ENCODE measurements around the gene CD2. TPM values are rescaled to one million over a fixed set of nuclear protein-coding genes. Genes with fewer than 3 reads are reported as not detected.

Gene CD2
- total RNA-seq, 2 experiments from 2014 or later, result not detected

GRCh38 chr1:116791727-116792126 is 37.5 kb downstream of the CD2 start:
- no peaks in the 10 kb centered on the region for H3K79me2 ChIP-seq (ENCODE audit: insufficient read depth, low read depth, low read length)
- no peak overlapping the region for H3K4me3 ChIP-seq (ENCODE audit: low read depth, low read length, poor library complexity, severe bottlenecking)
- peaks cover 27% of the 10 kb centered on the region for H3K4me1 ChIP-seq (ENCODE audit: insufficient read depth, low read length, poor library complexity, severe bottlenecking)
- DNase-seq (ENCODE audit: low spot score), result no peak
- H3K9me3 ChIP-seq (ENCODE audit: low read length), result no peaks in the 10 kb centered on the region
- no peak overlapping the region for H3K4me2 ChIP-seq (ENCODE audit: low read length)
- CTCF ChIA-PET (ENCODE audit: unreplicated experiment), result no interaction called here
- intact Hi-C loops (cut with micrococcal nuclease; ENCODE audit: unreplicated experiment), result no loop called here
- H4K20me1 ChIP-seq (ENCODE audit: insufficient read depth, low read length), result no peaks in the 10 kb centered on the region
- BruUV-seq (replicated peaks), result no TSS peak
- H3K9me2 ChIP-seq (ENCODE audit: insufficient read depth, low read length), result no peaks in the 10 kb centered on the region
- no peak overlapping the region for H2AFZ ChIP-seq (ENCODE audit: low read length)
- no peak overlapping the region for H3K27ac ChIP-seq (ENCODE audit: low read depth, low read length, poor library complexity, severe bottlenecking)
- POLR2A ChIA-PET, result no interaction called here
- no peaks in the 10 kb centered on the region for H3K36me3 ChIP-seq (ENCODE audit: insufficient read depth, low read length)
- TF ChIP-seq, protein P1, sequence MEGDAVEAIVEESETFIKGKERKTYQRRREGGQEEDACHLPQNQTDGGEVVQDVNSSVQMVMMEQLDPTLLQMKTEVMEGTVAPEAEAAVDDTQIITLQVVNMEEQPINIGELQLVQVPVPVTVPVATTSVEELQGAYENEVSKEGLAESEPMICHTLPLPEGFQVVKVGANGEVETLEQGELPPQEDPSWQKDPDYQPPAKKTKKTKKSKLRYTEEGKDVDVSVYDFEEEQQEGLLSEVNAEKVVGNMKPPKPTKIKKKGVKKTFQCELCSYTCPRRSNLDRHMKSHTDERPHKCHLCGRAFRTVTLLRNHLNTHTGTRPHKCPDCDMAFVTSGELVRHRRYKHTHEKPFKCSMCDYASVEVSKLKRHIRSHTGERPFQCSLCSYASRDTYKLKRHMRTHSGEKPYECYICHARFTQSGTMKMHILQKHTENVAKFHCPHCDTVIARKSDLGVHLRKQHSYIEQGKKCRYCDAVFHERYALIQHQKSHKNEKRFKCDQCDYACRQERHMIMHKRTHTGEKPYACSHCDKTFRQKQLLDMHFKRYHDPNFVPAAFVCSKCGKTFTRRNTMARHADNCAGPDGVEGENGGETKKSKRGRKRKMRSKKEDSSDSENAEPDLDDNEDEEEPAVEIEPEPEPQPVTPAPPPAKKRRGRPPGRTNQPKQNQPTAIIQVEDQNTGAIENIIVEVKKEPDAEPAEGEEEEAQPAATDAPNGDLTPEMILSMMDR (conservative IDR thresholded peaks at IDR 0.05; ENCODE audit: low read length), result no peak
- TF ChIP-seq EZH2phosphoT487 (IDR thresholded peaks at IDR 0.05; ENCODE audit: borderline replicate concordance, low read depth, low read length), result no peak

- H3K79me2 ChIP-seq (ENCODE audit: insufficient read depth, low read depth, low read length), result no peaks in the 10 kb centered on the region
- H3K9me3 ChIP-seq (ENCODE audit: low read length), result no peaks in the 10 kb centered on the region
- no peaks in the 10 kb centered on the region for H3K9me2 ChIP-seq (ENCODE audit: insufficient read depth, low read length)
- no peak overlapping the region for H2AFZ ChIP-seq (ENCODE audit: low read length)
- intact Hi-C loops (cut with micrococcal nuclease; ENCODE audit: unreplicated experiment), result no loop called here
- peaks cover 27% of the 10 kb centered on the region for H3K4me1 ChIP-seq (ENCODE audit: insufficient read depth, low read length, poor library complexity, severe bottlenecking)
- DNase-seq (ENCODE audit: low spot score), result no peak
- no peaks in the 10 kb centered on the region for H4K20me1 ChIP-seq (ENCODE audit: insufficient read depth, low read length)
- H3K4me2 ChIP-seq (ENCODE audit: low read length), result no peak overlapping the region
- ChIA-PET POLR2A (interaction anchor here (0.5 to 1.1 kb wide), 2 partner anchors 11 to 56 kb away, joined by 3 to 4 read pairs; no protein-coding TSS in a partner anchor), CTCF (ENCODE audit: unreplicated experiment) (no interaction called here)
- no TSS peak for BruUV-seq (replicated peaks)
- no peak overlapping the region for H3K27ac ChIP-seq (ENCODE audit: low read depth, low read length, poor library complexity, severe bottlenecking)
- TF ChIP-seq, protein P1 (conservative IDR thresholded peaks at IDR 0.05; ENCODE audit: low read length), result no peak
- H3K4me3 ChIP-seq (ENCODE audit: low read depth, low read length, poor library complexity, severe bottlenecking), result no peak overlapping the region
- no peaks in the 10 kb centered on the region for H3K36me3 ChIP-seq (ENCODE audit: insufficient read depth, low read length)
These were observed 39.2 kb downstream of the CD2 start for GRCh38 chr1:116793357-116793935.

- Histone ChIP-seq H3K9me3 (ENCODE audit: low read length) (no peaks in the 10 kb centered on the region), H3K79me2 (ENCODE audit: insufficient read depth, low read depth, low read length) (no peaks in the 10 kb centered on the region), H3K4me1 (ENCODE audit: insufficient read depth, low read length, poor library complexity, severe bottlenecking) (peaks cover 27% of the 10 kb centered on the region), H2AFZ (ENCODE audit: low read length) (no peak overlapping the region; the same call in 1 of the 2 replicates), H4K20me1 (ENCODE audit: insufficient read depth, low read length) (no peaks in the 10 kb centered on the region), H3K27ac (ENCODE audit: low read depth, low read length, poor library complexity, severe bottlenecking) (no peak overlapping the region), H3K36me3 (ENCODE audit: insufficient read depth, low read length) (no peaks in the 10 kb centered on the region), H3K9me2 (ENCODE audit: insufficient read depth, low read length) (no peaks in the 10 kb centered on the region), H3K4me3 (ENCODE audit: low read depth, low read length, poor library complexity, severe bottlenecking) (no peak overlapping the region), H3K4me2 (ENCODE audit: low read length) (peak overlapping the region; percentile 34)
- BruUV-seq (replicated peaks), result no TSS peak
- ChIA-PET CTCF (ENCODE audit: unreplicated experiment) (no interaction called here), POLR2A (interaction anchor here (0.8 to 1.1 kb wide), 2 partner anchors 25 to 56 kb away, joined by 3 read pairs; no protein-coding TSS in a partner anchor)
- intact Hi-C loops (cut with micrococcal nuclease; ENCODE audit: unreplicated experiment), result no loop called here
- no peak for DNase-seq (ENCODE audit: low spot score)
- TF ChIP-seq EZH2phosphoT487 (IDR thresholded peaks at IDR 0.05; ENCODE audit: borderline replicate concordance, low read depth, low read length), result no peak
- TF ChIP-seq, protein P1 (conservative IDR thresholded peaks at IDR 0.05; ENCODE audit: low read length), result no peak
These were observed 40.1 kb downstream of the CD2 start for GRCh38 chr1:116794371-116794770.
